A673 (cell line): ENCODE data around the gene DOCK6.

Experiments
- EZH2 ChIP-seq: fragments of 200-600 bp; sonication (generic); IDR thresholded peaks from 2 replicates; pipeline ENCODE4 v1.6.1; 2017; ENCODE audit warnings: borderline replicate concordance, low read depth, mild to moderate bottlenecking, mixed read lengths, antibody characterized with exemption, low read length; ENCODE audit not compliant: poor library complexity, severe bottlenecking
- TF ChIP-seq, protein P1 (sequence below): fragments of 300-800, 200-600 bp; sonication (generic); conservative IDR thresholded peaks from 2 replicates; pipeline ENCODE4 v1.5.1; 2017; ENCODE audit warnings: low read depth, mild to moderate bottlenecking, antibody characterized with exemption, low read length, moderate library complexity, mixed read lengths

DNA sequence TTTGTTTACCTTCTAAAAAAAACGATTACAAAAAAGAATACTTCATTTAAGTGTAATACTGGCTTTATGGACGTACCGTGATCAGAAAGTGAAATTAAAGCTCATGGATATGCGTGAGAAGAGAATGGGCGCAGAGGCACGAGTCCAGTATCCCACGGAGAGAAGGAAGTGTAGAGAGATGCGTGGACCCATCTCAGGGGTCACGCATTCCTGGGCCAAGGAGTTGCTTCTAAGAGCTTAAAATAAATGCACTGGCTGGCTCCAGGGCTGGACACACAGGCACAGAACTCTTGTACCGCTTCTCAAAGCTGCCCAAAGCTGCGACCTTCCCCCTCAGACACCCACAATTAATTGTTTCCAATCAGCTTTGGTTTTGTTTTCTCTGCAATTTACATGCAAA, 98.0 kb downstream of the DOCK6 start:
- TF ChIP-seq, protein P1, sequence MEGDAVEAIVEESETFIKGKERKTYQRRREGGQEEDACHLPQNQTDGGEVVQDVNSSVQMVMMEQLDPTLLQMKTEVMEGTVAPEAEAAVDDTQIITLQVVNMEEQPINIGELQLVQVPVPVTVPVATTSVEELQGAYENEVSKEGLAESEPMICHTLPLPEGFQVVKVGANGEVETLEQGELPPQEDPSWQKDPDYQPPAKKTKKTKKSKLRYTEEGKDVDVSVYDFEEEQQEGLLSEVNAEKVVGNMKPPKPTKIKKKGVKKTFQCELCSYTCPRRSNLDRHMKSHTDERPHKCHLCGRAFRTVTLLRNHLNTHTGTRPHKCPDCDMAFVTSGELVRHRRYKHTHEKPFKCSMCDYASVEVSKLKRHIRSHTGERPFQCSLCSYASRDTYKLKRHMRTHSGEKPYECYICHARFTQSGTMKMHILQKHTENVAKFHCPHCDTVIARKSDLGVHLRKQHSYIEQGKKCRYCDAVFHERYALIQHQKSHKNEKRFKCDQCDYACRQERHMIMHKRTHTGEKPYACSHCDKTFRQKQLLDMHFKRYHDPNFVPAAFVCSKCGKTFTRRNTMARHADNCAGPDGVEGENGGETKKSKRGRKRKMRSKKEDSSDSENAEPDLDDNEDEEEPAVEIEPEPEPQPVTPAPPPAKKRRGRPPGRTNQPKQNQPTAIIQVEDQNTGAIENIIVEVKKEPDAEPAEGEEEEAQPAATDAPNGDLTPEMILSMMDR = no peak
- no peak for TF ChIP-seq EZH2
